Vagina (tissue), 2 donors: ENCODE data around the gene PNMA8C.

Source experiments
- CTCF ChIP-seq, 3 experiments: fragments of 450-650 bp in 2 of 3; fragments of 200-600 bp in 1 of 3; sonication (generic) in 1 of 3; IDR thresholded peaks; one replicate each; pipeline ENCODE4 v1.5.1; 2017 to 2019; ENCODE audit warnings: antibody characterized with exemption in 3 of 3, mild to moderate bottlenecking in 2 of 3, moderate library complexity in 2 of 3
- POLR2AphosphoS5 ChIP-seq, 2 donors: sonication (generic); formaldehyde crosslinking; IDR thresholded peaks; one replicate each; pipeline ENCODE4 v1.9.0; 2017; ENCODE audit warnings: antibody characterized with exemption in 2 of 2, mild to moderate bottlenecking in 2 of 2, low read depth in 1 of 2; ENCODE audit not compliant: insufficient read depth in 1 of 2

- no peak for TF ChIP-seq CTCF (IDR thresholded peaks at IDR 0.05)
- TF ChIP-seq POLR2AphosphoS5 (IDR thresholded peaks at IDR 0.05; ENCODE audit: insufficient read depth in 1 of 2, low read depth in 1 of 2): no peak
Measured at GRCh38 chr19:46452186-46452585, 23.4 kb upstream of the PNMA8C start.
